IMR-90 (cell line): ENCODE results near the gene COL27A1. TPM values are rescaled to one million over a fixed set of nuclear protein-coding genes. Genes with fewer than 3 reads are reported as not detected.

Experiments
- ATAC-seq: fragments of 200-7000 bp; cut with Tn5 transposase; 2 replicates; pipeline ENCODE4 v1.9.1; 2020; ENCODE audit warnings: low read depth, mild to moderate bottlenecking, moderate library complexity
- BruUV-seq: library from RNA; stranded (reverse); fragments of 400-500 nt; replicated peaks from 2 replicates; lab custom pipeline; 2021; lab: Mats Ljungman, UMichigan
- CTCF ChIA-PET: fragments of 300-600 bp; formaldehyde crosslinking; extraction: SDS; loops from one replicate; lab custom pipeline; 2021; ENCODE audit warnings: antibody characterized with exemption; lab: Yijun Ruan, JAX
- POLR2A ChIA-PET: fragments of 300-600 bp; sonication (Branson Sonifier 250); formaldehyde crosslinking; loops from one replicate; lab custom pipeline; 2022; ENCODE audit warnings: antibody characterized with exemption; ENCODE audit not compliant: unreplicated experiment; lab: Charles Lee
- DNase-seq: peaks from one replicate; pipeline ENCODE4 v3.0.0; 2013
- H2AFZ ChIP-seq: replicated peaks from 2 replicates; pipeline ENCODE3; 2013; ENCODE audit warnings: low read length, mild to moderate bottlenecking; ENCODE audit not compliant: poor library complexity
- H2AK5ac ChIP-seq: 2 replicates; pipeline ENCODE4 v1.6.1; 2013; ENCODE audit warnings: low read depth, low read length, inconsistent platforms
- H2AK9ac ChIP-seq: replicated peaks from 2 replicates; pipeline ENCODE3; 2013; ENCODE audit warnings: mild to moderate bottlenecking, low read depth, low read length, moderate library complexity; ENCODE audit not compliant: poor library complexity
- H2BK120ac ChIP-seq: 2 replicates; pipeline ENCODE4 v1.6.1; 2013; ENCODE audit warnings: low read depth, low read length, inconsistent platforms
- H2BK15ac ChIP-seq: 3 replicates; pipeline ENCODE4 v1.6.1; 2013; ENCODE audit warnings: low read depth, low read length, inconsistent platforms
- H2BK20ac ChIP-seq: 2 replicates; pipeline ENCODE4 v1.6.1; 2013; ENCODE audit warnings: low read depth, mild to moderate bottlenecking, inconsistent platforms, low read length, moderate library complexity
- H2BK5ac ChIP-seq: 2 replicates; pipeline ENCODE4 v1.6.1; 2013; ENCODE audit warnings: mild to moderate bottlenecking, low read depth, low read length, inconsistent platforms; ENCODE audit not compliant: poor library complexity, severe bottlenecking
- H3K14ac ChIP-seq: replicated peaks from 2 replicates; pipeline ENCODE4 v1.6.1; 2013; ENCODE audit warnings: low read depth, low read length, inconsistent platforms
- H3K18ac ChIP-seq: 2 replicates; pipeline ENCODE4 v1.6.1; 2013; ENCODE audit warnings: low read depth, low read length, control low read depth
- H3K23ac ChIP-seq: 2 replicates; pipeline ENCODE4 v1.6.1; 2013; ENCODE audit warnings: low read depth, low read length, inconsistent platforms
- H3K27ac ChIP-seq: 2 replicates; pipeline ENCODE4 v1.5.1; 2013; ENCODE audit warnings: mild to moderate bottlenecking, control low read depth, low read length; ENCODE audit not compliant: insufficient read depth
- H3K27me3 ChIP-seq: 2 replicates; pipeline ENCODE4 v1.6.1; 2013; ENCODE audit warnings: low read length; ENCODE audit not compliant: control insufficient read depth, insufficient read depth
- H3K36me3 ChIP-seq: 2 replicates; pipeline ENCODE4 v1.6.1; 2013; ENCODE audit warnings: low read length, mixed read lengths; ENCODE audit not compliant: control insufficient read depth, insufficient read depth
- H3K4ac ChIP-seq: 2 replicates; pipeline ENCODE4 v1.6.1; 2013; ENCODE audit warnings: low read depth, low read length, inconsistent platforms
- H3K4me1 ChIP-seq: 2 replicates; pipeline ENCODE4 v1.6.1; 2013; ENCODE audit warnings: low read length, mixed read lengths; ENCODE audit not compliant: control insufficient read depth, insufficient read depth
- H3K4me2 ChIP-seq: 2 replicates; pipeline ENCODE4 v1.6.1; 2013; ENCODE audit warnings: low read depth, mild to moderate bottlenecking, control low read depth, low read length, moderate library complexity
- H3K4me3 ChIP-seq: 2 replicates; pipeline ENCODE4 v1.5.1; 2013; ENCODE audit warnings: low read depth, mild to moderate bottlenecking, control low read depth, low read length, moderate library complexity; ENCODE audit not compliant: insufficient read depth
- H3K56ac ChIP-seq: 2 replicates; pipeline ENCODE4 v1.6.1; 2013; ENCODE audit warnings: low read length, inconsistent platforms; ENCODE audit not compliant: insufficient read depth; ENCODE audit errors: extremely low read depth
- H3K79me1 ChIP-seq, 2 experiments: 2 replicates each; pipeline ENCODE4 v1.6.1; 2013; ENCODE audit warnings: low read length in 2 of 2, inconsistent platforms in 1 of 2, low read depth in 1 of 2
- H3K9ac ChIP-seq: 2 replicates; pipeline ENCODE4 v1.6.1; 2013; ENCODE audit warnings: low read depth, low read length, control low read depth
- H3K9me1 ChIP-seq: 2 replicates; pipeline ENCODE4 v1.6.1; 2013; ENCODE audit warnings: low read length, inconsistent platforms; ENCODE audit not compliant: insufficient read depth
- H3K9me3 ChIP-seq: 2 replicates; pipeline ENCODE4 v1.6.1; 2013; ENCODE audit warnings: low read length; ENCODE audit not compliant: control insufficient read depth, insufficient read depth
- H4K20me1 ChIP-seq: 2 replicates; pipeline ENCODE4 v1.6.1; 2013; ENCODE audit warnings: low read length, inconsistent platforms; ENCODE audit not compliant: insufficient read depth
- H4K5ac ChIP-seq: 2 replicates; pipeline ENCODE4 v1.6.1; 2013; ENCODE audit warnings: mild to moderate bottlenecking, low read depth, low read length, control low read depth
- H4K8ac ChIP-seq, 2 experiments: 2 replicates each; pipeline ENCODE4 v1.6.1; 2013; ENCODE audit warnings: low read depth in 2 of 2, low read length in 2 of 2, control low read depth in 1 of 2, inconsistent platforms in 1 of 2
- H4K91ac ChIP-seq: 2 replicates; pipeline ENCODE4 v1.6.1; 2013; ENCODE audit warnings: low read depth, low read length, inconsistent platforms; ENCODE audit not compliant: insufficient read depth
- BHLHE40 ChIP-seq: fragments of 150-350 bp; IDR thresholded peaks from 2 replicates; pipeline ENCODE4 v1.6.1; 2016; ENCODE audit warnings: mild to moderate bottlenecking, low read depth, low read length
- CEBPB ChIP-seq: IDR thresholded peaks from 2 replicates; pipeline ENCODE4 v1.6.1; 2012; ENCODE audit warnings: low read depth, low read length, improper control_type of control experiment
- CHD1 ChIP-seq: IDR thresholded peaks from 2 replicates; pipeline ENCODE4 v1.6.1; 2012; ENCODE audit warnings: low read depth, low read length, improper control_type of control experiment
- ELK1 ChIP-seq: fragments of 150-350 bp; IDR thresholded peaks from 2 replicates; pipeline ENCODE4 v1.6.1; 2016; ENCODE audit warnings: low read depth, mild to moderate bottlenecking, low read length, moderate library complexity, borderline replicate concordance
- FOS ChIP-seq: fragments of 150-350 bp; IDR thresholded peaks from 2 replicates; pipeline ENCODE4 v1.6.1; 2016; ENCODE audit warnings: low read depth, low read length
- MAFK ChIP-seq: IDR thresholded peaks from 2 replicates; pipeline ENCODE4 v1.6.1; 2012; ENCODE audit warnings: low read depth, low read length, improper control_type of control experiment
- MAZ ChIP-seq: IDR thresholded peaks from 2 replicates; pipeline ENCODE4 v1.6.1; 2012; ENCODE audit warnings: low read depth, mild to moderate bottlenecking, low read length, improper control_type of control experiment, moderate library complexity, borderline replicate concordance
- MXI1 ChIP-seq: IDR thresholded peaks from 2 replicates; pipeline ENCODE4 v1.6.1; 2012; ENCODE audit warnings: low read depth, mild to moderate bottlenecking, low read length, moderate library complexity, borderline replicate concordance
- NFE2L2 ChIP-seq: fragments of 150-350 bp; IDR thresholded peaks from 2 replicates; pipeline ENCODE4 v1.6.1; 2016; ENCODE audit warnings: low read depth, mild to moderate bottlenecking, low read length
- POLR2A ChIP-seq: IDR thresholded peaks from 2 replicates; pipeline ENCODE4 v1.6.1; 2012; ENCODE audit warnings: mild to moderate bottlenecking, low read depth, low read length
- RAD21 ChIP-seq: IDR thresholded peaks from 2 replicates; pipeline ENCODE4 v1.6.1; 2012; ENCODE audit warnings: low read length, improper control_type of control experiment
- RCOR1 ChIP-seq: IDR thresholded peaks from 2 replicates; pipeline ENCODE4 v1.6.1; 2012; ENCODE audit warnings: mild to moderate bottlenecking, low read length, improper control_type of control experiment; ENCODE audit not compliant: insufficient replicate concordance
- RFX5 ChIP-seq: IDR thresholded peaks from 2 replicates; pipeline ENCODE4 v1.8.0; 2012; ENCODE audit warnings: low read depth, mild to moderate bottlenecking, low read length, moderate library complexity
- SMC3 ChIP-seq: fragments of 150-350 bp; IDR thresholded peaks from 2 replicates; pipeline ENCODE4 v1.6.1; 2016; ENCODE audit warnings: low read depth, mild to moderate bottlenecking, antibody characterized with exemption, low read length, moderate library complexity
- USF2 ChIP-seq: fragments of 150-350 bp; IDR thresholded peaks from 2 replicates; pipeline ENCODE4 v1.6.1; 2017; ENCODE audit warnings: mild to moderate bottlenecking, antibody characterized with exemption, low read length, low read depth
- WGBS, 2 experiments: methylation state at CpG; one replicate each; pipeline versions ENCODE4 v1.1.5 to v1.1.7; 2013; ENCODE audit warnings: missing lambda C conversion rate in 2 of 2; ENCODE audit not compliant: insufficient read length in 1 of 2; ENCODE audit errors: extremely low coverage in 2 of 2; 5-methylcytosine and 5-hydroxymethylcytosine counted together
- dilution Hi-C: fragments of 300-500 bp; cut with HindIII; formaldehyde crosslinking; loops from one replicate; pipeline ENCODE4 v1.14.3; 2018; ENCODE audit warnings: low sequenced_read_pairs; ENCODE audit not compliant: unreplicated experiment
- in situ Hi-C: fragments of 300-500 bp; cut with MboI; formaldehyde crosslinking; loops from 3 replicates; pipeline ENCODE4 v1.14.3; 2019; ENCODE audit warnings: low sequenced_read_pairs, inconsistent platforms, mixed read lengths
- intact Hi-C: fragments of 100-400 bp; cut with micrococcal nuclease; formaldehyde crosslinking; loops from 2 replicates; pipeline ENCODE4 v1.10.0; 2022
- polyA plus RNA-seq, 3 experiments: library from polyadenylated mRNA; depleted of rRNA; stranded (reverse); fragments of >200 nt; gene quantifications; 2 replicates each; pipeline ENCODE4 v1.2.3, GENCODE V29; 2012; ENCODE audit warnings: low replicate concordance in 1 of 3
- total RNA-seq: library from RNA; depleted of rRNA; stranded (reverse); fragments of >200 nt; gene quantifications from 2 replicates; pipeline ENCODE4 v1.2.3, GENCODE V29; 2012

Gene COL27A1
- total and polyA plus RNA-seq, 2 of the 4 experiments (the other 2 are of a cell fraction) = 3.2 to 18.3 TPM

- H3K9ac ChIP-seq = no peak overlapping the region
- no peaks in the 10 kb centered on the region for H3K79me1 ChIP-seq
- no peak overlapping the region for H2AFZ ChIP-seq
- no peak overlapping the region for H3K4me2 ChIP-seq
- H3K36me3 ChIP-seq = no peaks in the 10 kb centered on the region; the same call in 1 of the 2 replicates
- H4K91ac ChIP-seq = no peak overlapping the region
- DNase-seq (no peak), ATAC-seq (no peak)
- TF ChIP-seq CHD1 (no peak), POLR2A (no peak), BHLHE40 (no peak), RCOR1 (no peak), CEBPB (no peak), RFX5 (no peak), RAD21 (no peak), FOS (no peak), SMC3 (no peak), MXI1 (no peak), USF2 (no peak), MAFK (no peak), NFE2L2 (no peak), ELK1 (no peak), MAZ (no peak)
- no peak overlapping the region for H2BK120ac ChIP-seq
- no peaks in the 10 kb centered on the region for H3K27me3 ChIP-seq
- H3K9me1 ChIP-seq = no peaks in the 10 kb centered on the region
- H3K14ac ChIP-seq = no peak overlapping the region
- no peak overlapping the region for H2BK15ac ChIP-seq
- no peak overlapping the region for H3K4me3 ChIP-seq
- H3K27ac ChIP-seq = no peak overlapping the region
- ChIA-PET CTCF (no interaction called here), POLR2A (no interaction called here)
- no peak overlapping the region for H3K56ac ChIP-seq
- no peak overlapping the region for H2AK5ac ChIP-seq
- no peak overlapping the region for H2BK5ac ChIP-seq
- no peaks in the 10 kb centered on the region for H4K20me1 ChIP-seq
- BruUV-seq = no TSS peak
- H3K18ac ChIP-seq = no peak overlapping the region
- no peak overlapping the region for H2AK9ac ChIP-seq
- 79% methylated on average over 4 of the region's 15 CpGs; no CpG with 5 or more reads in 1 of the 2 experiments for WGBS, 2 experiments
- H4K5ac ChIP-seq = no peak overlapping the region
- no peak overlapping the region for H2BK20ac ChIP-seq
- intact Hi-C loops (no loop called here), in situ Hi-C loops (no loop called here), dilution Hi-C loops (no loop called here)
- peaks cover 2% of the 10 kb centered on the region; the same call in 1 of the 2 replicates for H3K4me1 ChIP-seq
- no peak overlapping the region for H4K8ac ChIP-seq
- H3K23ac ChIP-seq = no peak overlapping the region
- no peak overlapping the region for H3K4ac ChIP-seq
- no peaks in the 10 kb centered on the region for H3K9me3 ChIP-seq
Measured at GRCh38 chr9:114259798-114260523, 104.6 kb downstream of the COL27A1 start.
